ENCODE measurements around the gene SLC24A3.

The SLC24A3 gene

DNA sequence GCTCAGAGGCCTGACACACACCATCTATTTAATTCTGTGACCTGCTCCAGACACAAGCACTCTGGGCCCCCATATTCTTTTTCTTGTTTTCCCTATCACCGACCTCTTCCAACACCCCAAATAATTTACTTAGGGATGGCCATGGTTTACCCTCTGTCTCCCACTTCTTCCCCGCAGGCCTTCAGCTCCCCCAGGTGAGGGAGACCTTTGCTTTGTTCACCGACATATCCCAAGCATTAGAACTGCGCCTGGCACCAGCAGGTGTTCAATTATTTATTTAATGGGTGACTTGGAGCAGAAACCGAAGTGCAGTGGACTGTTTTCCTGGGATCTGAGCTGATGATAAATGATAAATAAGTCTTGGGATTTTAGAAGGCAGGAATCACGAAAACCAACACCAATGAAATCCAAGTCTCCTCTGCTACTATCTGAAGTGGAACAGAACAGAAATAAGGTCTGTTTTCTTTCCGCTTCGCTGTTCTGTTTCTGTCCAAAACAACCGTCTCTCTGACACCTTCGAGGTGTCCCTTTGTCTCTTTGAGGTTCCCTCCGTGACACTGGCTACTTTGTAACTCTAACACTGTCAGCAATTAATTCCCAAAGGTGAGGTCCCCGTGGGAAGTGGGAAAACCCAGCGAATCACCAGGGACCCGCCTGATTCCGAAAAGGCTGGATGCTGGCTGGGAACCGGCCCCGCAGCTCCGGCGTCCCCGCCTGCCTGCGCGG, 544.5 kb downstream of the SLC24A3 start:
- DNase-seq = no peak

DNA sequence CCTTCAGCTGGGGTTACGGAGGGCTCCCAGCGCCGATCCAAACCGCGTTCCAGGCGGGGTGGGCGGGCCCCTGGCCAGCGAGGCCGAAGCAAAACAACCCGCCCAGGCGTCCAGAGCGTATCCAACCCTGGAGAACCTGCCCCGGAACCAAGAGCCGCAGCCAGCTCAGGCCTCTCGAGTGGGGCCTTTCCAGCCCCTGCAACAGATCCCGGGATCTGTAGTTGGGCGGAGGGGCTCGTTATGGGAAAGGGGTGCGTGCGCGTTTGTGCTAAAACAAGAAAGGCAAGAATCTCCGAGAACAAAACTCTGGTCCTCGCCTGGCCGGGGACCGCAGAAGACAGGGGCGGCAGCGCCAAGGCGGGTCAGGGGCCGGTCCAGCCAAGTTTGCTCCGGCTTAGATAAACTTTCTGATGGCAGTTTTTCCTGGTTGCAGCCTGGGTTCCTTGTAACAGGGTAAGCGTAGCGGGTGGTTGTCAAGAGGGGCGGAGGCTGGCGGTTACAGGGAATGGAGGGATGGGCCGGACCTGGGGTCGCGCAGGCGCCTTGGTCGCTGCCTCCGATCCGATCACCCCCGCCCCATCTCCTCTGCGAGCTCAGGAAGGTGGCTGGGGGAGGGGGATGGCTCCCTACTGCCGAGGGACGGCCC, 545.2 kb downstream of the SLC24A3 start:
- peak; percentile 68 for DNase-seq

DNA sequence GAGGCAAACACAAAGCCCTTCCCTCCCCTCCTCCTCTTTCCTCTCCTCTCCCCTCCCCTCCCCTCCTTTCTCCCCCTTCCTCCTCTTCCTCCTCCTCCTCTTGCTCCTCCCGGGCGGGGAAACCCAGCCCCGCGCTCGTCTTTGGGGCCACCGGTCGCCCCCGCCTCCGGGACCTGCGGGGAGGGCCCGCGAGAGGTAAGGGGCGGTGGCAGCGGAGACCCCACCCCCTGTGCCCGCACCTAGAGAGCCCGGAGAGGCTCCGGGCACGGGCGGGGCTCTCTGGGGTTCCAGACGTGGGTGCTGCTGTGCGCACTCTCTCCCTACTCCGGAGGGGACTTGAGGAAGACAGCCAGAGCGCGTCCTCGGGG, 545.7 kb downstream of the SLC24A3 start, which contains the start of gene RIN2:
TSS of gene RIN2 (plus strand) at position 126 of the 368 bp plus-strand sequence. CDS start 131,344 bp downstream, outside the sequence.
- no peak for DNase-seq

DNA sequence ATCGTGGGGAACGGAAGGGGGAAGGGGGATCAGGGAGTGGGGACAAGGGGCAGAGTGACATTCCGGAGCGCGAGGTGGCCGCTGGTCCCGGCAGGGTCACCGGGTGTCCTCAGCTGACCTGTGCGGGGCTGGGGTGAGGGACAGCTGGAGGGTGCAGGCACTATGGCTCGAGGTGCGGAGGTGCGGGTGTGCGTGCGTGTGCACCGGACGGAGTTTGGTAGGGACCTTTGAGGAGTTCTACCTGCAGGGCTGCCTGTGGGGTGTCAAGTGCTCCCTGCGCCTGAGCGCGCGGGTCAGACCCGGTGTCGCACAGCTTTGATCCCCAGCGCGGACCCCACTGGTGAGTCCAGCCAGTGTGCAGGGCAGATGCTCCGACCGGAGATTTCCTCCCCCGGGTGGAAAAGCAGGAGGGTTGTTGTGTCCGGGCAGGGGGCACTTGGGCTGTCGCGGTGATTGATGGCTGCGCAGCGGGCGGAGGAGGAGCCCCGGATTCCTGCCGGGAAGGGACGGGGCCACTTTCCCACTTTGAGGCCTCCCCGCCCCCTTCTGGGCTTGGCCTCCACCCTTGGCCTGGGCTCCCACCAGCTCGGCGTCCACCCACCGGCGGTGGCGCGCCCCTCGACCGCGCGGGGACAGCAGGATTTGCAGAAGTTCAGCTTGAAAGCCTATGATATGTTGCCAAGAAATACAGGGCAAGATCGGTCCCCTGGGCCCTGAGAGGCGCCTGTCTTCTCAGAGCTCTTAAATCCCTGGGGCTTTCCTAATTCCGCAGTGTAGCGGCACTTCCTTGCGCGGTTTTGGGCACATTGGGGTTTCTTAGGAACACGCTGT, 546.3 kb downstream of the SLC24A3 start:
- no peak for DNase-seq

DNA sequence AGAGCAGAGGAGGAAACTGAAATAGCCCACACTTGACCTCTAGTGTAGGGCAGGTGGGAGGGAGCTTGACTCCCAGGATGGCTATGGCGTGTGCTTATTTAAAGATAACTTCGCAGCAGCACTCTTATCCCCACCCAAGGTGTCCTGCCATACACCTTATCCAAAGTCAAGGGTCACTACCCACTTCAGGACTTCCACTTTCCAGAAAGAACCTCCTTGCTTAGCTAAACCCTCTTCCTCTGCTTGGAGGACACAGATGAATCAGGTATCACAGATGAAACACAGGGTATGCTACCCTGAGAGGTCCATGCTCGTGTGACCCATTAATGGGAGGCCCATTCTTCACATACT, 547.9 kb downstream of the SLC24A3 start:
- no peak for DNase-seq

DNA sequence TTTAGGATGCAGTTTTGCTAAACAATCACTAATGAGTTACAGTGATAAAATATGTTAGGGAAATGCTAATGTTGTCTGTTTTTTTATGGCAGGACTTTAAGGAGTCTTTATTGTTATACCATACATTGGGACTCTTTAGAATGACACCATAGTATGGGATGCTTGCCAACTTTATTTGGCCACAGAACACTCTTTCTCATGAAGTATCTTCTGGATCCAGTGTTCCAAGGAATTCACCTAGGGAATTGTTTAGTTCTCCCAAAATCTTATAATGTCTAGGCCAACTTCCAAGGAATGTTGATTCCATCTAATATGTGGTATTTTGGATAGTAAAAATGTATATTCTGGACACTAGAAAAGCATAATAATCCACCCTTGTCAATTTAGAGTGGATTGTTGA, 548.9 kb downstream of the SLC24A3 start:
- DNase-seq = no peak

DNA sequence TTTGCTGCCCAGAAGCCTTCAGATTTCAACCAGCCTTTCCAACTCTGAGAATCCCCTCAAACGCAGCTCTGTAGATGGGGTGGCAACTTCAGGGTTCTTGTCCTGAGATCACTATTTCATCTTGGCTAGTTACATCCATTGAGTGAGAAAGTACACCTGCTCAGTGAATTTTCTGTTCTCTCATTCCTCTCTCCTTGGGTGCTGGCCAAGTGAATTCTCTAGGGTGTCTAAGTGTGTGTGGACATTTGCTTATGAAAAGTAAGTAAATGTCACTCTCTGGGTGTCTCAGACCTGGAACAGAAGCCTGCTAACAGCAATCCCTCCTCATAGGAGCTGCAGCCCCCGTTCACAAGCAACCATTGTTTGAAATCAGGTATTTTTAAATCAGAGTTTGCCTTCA, 549.4 kb downstream of the SLC24A3 start:
- DNase-seq = no peak

DNA sequence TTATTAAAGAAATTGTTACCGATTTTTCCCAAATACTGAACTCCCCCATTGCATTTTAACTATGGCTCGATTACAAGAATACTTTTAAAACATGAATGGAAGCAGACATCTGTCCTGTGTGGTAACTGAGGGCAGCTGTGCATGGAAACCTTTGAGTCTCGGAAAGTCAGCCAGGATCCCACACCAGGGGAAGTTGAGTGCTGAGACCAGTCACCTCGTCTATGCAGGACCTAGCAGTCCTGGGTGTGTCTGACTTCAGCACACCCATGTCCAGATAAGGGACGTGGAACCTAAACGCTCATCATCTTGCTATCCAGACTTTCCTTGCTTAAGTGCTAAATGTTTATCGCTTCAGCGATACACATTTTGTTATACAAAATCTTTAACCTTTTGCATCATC, 551.8 kb downstream of the SLC24A3 start:
- no peak for DNase-seq

DNA sequence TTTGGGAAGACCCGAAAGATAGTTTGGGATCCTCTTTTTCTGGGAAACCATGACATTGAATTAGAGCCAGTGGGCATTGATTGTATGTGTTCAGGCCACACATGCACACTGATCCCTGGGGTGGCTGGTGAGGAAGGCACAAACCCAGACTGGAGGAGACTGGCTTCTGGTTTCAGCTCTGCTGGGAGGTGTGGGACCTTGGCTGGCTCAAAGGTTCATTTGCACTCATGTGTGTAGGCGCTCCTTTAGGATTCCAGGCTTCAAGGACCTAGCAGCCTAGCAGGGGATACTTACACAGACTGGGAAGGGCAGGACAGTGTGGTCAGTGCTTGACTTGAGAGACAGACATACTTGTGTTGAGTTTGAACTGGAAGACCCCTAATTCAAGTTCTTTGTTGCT, 552.8 kb downstream of the SLC24A3 start:
- DNase-seq = no peak

DNA sequence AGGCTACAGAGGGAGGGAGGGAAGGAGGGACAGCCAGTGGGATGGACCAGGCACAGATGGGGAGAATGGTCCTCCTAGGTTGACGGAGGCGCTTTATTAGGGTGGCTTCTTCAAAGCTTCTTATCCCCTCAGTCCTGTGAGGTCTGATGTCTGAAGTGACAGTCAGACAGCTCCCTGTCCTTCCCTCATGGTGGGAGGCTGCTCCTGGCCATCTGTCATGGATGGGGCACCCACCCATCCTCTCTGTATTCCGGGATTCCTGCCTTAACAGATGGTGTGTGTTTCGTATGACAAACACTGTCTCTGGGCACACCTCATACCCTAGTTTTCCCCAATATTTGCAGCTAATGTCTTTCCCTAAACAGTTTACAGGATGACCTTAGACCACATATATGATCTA, 553.5 kb downstream of the SLC24A3 start:
- no peak for DNase-seq

DNA sequence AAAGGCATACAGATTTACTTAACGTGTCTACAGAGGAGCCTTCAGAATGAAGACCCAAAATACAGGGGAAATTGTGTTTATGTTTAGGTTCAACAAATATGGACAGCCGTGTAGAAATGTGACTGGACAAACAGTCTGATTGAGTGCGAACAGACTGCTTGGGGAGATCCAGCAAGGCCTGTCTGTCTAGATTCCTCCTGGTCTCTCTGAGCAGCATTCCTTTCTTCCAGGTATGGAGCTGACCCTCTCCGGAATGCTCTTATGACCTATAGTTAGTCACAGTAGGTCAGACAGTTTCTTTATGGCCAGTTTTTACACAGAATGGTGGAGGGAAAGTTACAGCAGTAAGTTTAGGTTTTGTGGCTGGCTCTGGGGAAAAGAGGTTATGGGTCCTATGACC, 554.6 kb downstream of the SLC24A3 start:
- no peak for DNase-seq

DNA sequence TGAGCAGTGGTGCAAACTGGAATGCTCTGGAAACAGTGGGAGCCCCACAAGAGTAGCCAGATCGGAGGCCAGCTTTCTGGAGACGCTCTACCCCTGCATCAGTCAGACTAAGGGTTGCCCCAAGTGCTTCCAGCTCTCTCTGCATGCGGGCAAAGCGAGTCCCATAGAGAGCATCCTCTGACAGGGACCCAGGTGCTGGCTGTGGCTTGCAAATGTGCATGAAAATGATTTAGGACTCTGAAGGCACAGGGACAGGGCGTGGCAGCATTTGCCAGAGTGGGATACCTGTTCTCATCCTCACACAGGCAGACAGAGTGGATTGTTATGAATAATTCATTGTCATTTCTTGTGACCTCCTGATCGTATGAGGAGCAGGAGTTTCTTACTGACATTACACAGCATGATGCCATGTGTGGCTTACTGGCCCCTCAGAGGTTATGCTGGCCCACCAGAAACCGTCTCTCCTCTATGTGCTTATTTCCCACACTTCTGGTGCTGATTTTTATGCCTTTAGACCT, 555.9 kb downstream of the SLC24A3 start:
- no peak for DNase-seq

DNA sequence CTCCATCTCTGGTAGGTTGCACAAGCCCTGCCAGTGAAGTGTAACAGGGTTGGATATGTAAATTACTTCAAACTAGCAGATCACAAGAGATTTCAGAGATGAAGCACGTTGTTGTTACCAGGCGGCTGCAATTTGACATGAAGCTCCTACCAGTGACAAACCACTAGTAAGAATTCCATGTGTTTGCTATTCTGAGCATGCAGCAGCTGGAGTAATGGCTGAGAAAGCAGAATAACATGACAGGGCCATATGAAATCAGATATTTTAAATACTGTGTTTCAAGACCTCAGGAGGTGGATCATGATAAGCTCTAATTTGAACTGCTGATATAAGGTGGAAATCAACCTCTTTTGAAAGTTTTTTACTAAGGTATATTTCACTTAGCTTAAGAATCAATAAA, 557.1 kb downstream of the SLC24A3 start:
- no peak for DNase-seq

DNA sequence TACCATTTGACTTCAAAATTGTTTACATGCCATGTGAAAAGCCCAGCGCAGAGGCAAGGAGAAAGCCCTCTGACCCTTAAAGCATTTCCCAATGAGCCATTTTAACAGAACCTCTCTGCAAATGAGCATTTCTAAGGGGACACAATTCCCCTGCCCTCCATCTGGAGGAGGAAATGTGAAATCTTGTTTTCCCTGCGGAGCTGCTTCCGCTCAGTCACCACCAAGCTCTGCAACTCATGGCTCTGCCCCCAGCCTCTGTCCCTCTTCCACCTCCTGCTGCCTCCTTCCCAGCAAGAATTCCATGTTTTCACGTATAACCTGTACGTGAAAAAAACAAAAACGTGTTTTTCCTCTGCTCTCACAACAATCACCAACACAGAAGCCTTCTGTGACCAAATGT, 557.9 kb downstream of the SLC24A3 start:
- DNase-seq = no peak

DNA sequence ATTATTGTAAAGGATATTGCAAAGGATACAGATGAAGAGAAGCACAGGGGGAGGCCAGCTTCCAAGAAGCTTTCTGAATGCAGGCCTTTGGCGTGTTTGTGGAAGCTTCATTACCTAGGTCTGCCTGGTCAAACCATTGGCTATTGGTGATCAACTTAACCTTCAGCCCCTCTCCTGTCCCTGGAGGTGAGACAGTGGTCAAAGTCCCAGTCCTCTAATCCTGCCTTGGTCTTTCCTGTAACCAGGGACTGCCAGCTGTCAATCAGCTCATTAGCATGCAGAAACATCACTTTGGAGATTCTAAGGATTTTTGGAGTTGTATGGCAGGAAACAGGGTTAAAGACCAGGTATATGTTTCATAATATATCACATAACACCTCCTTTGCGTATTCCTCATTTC, 558.6 kb downstream of the SLC24A3 start:
- no peak for DNase-seq

Data from HCEC 1CT (cell line).